Subcutaneous abdominal adipose tissue (tissue), 5 donors: ENCODE measurements around the gene NSD1.

Source experiments
- H3K27ac ChIP-seq: one replicate; pipeline ENCODE4 v1.7.0; 2013; ENCODE audit warnings: low read depth, mild to moderate bottlenecking, inconsistent platforms, low read length, moderate library complexity
- H3K27me3 ChIP-seq, 5 donors: one replicate each; pipeline ENCODE4 v1.7.0; 2013; ENCODE audit warnings: low read length in 5 of 5, inconsistent platforms in 1 of 5; ENCODE audit not compliant: control insufficient read depth in 5 of 5, insufficient read depth in 4 of 5
- H3K36me3 ChIP-seq, 5 donors: one replicate each; pipeline ENCODE4 v1.7.0; 2013; ENCODE audit warnings: low read length in 5 of 5; ENCODE audit not compliant: control insufficient read depth in 5 of 5, insufficient read depth in 5 of 5
- H3K4me1 ChIP-seq, 5 donors: one replicate each; pipeline ENCODE4 v1.7.0; 2013; ENCODE audit warnings: low read length in 5 of 5, mild to moderate bottlenecking in 3 of 5, moderate library complexity in 1 of 5; ENCODE audit not compliant: control insufficient read depth in 5 of 5, insufficient read depth in 5 of 5
- H3K4me3 ChIP-seq, 5 donors: one replicate each; pipeline ENCODE4 v1.7.0; 2013; ENCODE audit warnings: low read length in 5 of 5, low read depth in 1 of 5
- H3K9ac ChIP-seq, 5 donors: one replicate each; pipeline ENCODE4 v1.7.0; 2013; ENCODE audit warnings: low read length in 5 of 5, mild to moderate bottlenecking in 4 of 5, moderate library complexity in 3 of 5
- H3K9me3 ChIP-seq, 5 donors: one replicate each; pipeline ENCODE4 v1.7.0; 2013; ENCODE audit warnings: low read length in 5 of 5; ENCODE audit not compliant: control insufficient read depth in 5 of 5
- donor health status: healthy.
- donor health status: healthy.
- donor health status: healthy.
- donor health status: healthy.
- donor health status: healthy.

The NSD1 gene

GRCh38 chr5:177098470-177099141, 35.0 kb upstream of the NSD1 start:
- H3K27ac ChIP-seq = no peak overlapping the region
- no peaks in the 10 kb centered on the region for H3K9me3 ChIP-seq
- H3K4me1 ChIP-seq = peaks cover 2 to 13% (median 10%) of the 10 kb centered on the region in 5 donors
- no peak overlapping the region for H3K9ac ChIP-seq
- no peak overlapping the region for H3K4me3 ChIP-seq
- no peaks in the 10 kb centered on the region for H3K36me3 ChIP-seq
- peaks cover under 1 to 8% (median 3%) of the 10 kb centered on the region in 5 donors for H3K27me3 ChIP-seq

GRCh38 chr5:177099422-177100093, 34.0 kb upstream of the NSD1 start:
- Histone ChIP-seq H3K27me3 (peaks cover 5 to 14% (median 8%) of the 10 kb centered on the region in 5 donors), H3K4me3 (no peak overlapping the region), H3K9me3 (no peaks in the 10 kb centered on the region), H3K4me1 (peaks cover 2 to 8% (median 6%) of the 10 kb centered on the region in 5 donors), H3K36me3 (no peaks in the 10 kb centered on the region), H3K27ac (no peak overlapping the region), H3K9ac (no peak overlapping the region)

- H3K9me3 ChIP-seq = no peaks in the 10 kb centered on the region
- peaks cover 6 to 15% (median 8%) of the 10 kb centered on the region in 5 donors for H3K27me3 ChIP-seq
- H3K4me3 ChIP-seq = no peak overlapping the region
- H3K9ac ChIP-seq = no peak overlapping the region
- H3K4me1 ChIP-seq = no peaks in the 10 kb centered on the region
- no peaks in the 10 kb centered on the region for H3K36me3 ChIP-seq
- H3K27ac ChIP-seq = no peak overlapping the region
Measured at GRCh38 chr5:177100714-177101121, 32.9 kb upstream of the NSD1 start.

DNA sequence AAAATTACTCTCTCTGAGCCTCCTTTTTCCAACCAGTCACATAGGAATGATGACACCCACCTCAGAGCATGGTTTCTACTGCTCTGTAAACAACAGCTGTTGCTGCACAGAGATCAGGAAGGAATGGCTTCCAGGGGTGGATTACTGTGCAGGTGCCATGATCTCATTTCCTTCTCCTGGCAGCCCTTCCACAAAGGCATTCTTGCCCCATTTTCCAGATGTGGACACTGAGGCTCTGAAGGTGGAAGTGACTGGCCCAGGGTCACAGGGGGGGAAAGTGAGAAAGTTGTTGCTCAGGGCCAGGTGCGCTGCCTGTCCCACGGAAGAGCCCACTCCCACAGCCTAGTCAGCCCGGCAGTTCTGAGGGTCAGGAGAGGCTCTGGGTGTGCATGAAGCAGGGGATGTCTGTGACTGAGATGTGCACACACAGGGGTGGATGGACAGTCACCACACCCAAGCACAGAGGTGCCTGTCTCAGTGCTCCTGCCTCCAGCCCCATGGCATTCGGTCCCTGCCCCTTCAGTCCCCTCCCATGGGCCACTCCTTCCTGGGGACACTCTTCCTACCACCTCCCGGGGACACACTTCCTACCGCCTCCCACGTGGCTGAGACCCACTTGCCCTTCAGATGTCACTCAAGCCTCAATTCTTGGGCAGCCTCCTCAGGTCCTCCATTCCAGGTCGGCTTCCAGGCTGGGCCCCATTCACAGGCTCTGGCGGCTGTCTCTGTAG, 29.9 kb upstream of the NSD1 start:
- H3K4me3 ChIP-seq = no peak overlapping the region
- no peak overlapping the region for H3K27ac ChIP-seq
- H3K27me3 ChIP-seq = peaks cover 8 to 15% (median 14%) of the 10 kb centered on the region in 5 donors
- no peaks in the 10 kb centered on the region for H3K36me3 ChIP-seq
- H3K9me3 ChIP-seq = no peaks in the 10 kb centered on the region
- no peaks in the 10 kb centered on the region for H3K4me1 ChIP-seq
- no peak overlapping the region for H3K9ac ChIP-seq

DNA sequence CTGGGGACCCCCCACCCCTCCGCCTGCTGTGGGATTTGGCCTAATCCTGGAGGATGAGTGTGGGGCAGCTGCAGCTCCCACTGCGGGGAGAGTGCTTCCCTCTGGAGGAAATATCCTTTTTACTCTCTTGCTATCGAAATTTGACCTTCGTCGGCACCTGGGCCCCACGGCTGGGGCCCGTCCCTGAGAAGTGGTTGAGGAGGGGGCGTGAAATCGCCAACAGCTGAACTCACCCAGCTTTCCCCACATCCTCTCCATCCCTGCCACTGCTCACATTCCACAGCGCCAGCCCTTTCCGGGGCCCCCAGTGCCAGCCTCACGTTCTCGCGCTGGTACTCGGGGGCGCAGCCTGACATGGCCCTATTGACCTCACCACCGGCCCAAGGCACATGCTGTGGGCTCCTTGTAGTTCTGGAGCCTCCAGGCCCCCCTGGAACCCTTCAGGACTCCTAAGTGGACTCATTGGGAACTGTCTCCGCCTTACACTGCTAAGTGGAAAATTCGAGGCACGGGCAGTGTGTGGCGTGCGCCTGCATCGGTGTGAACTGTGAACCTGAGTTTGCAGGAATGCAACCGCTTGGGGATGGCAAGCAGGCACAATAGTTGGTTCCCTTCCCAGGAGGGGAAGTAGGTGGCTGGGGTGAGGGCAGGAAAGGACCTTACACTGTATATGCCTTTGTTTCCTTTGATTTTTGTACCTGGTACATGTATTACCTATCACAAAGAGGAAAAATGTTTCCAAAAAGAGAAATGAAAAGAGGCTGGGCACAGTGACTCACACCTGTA, 27.7 kb upstream of the NSD1 start:
- Histone ChIP-seq H3K4me3 (no peak overlapping the region), H3K27me3 (peaks cover 8 to 15% (median 12%) of the 10 kb centered on the region in 5 donors), H3K27ac (no peak overlapping the region), H3K4me1 (no peaks in the 10 kb centered on the region), H3K36me3 (no peaks in the 10 kb centered on the region), H3K9me3 (no peaks in the 10 kb centered on the region), H3K9ac (no peak overlapping the region)

DNA sequence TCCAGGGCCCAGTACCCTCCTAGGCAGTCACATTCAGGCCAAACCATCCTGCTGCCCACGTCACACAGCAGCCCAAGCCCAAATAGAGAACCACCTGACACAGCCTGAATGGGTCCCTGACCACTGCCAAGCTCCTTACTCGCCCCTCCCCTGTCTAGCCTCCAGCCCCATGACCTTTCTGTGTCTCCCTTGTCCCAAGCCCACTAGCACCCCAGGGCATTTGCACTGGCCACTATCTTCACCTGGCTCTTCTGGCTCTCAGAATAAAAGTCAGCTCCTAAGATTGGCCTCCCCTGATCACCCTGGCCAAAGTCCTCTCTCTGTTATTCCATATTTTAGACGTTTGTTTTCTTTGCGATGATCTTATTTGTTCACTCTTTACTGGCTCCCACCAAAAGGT, 26.4 kb upstream of the NSD1 start:
- H3K9ac ChIP-seq = no peak overlapping the region
- no peaks in the 10 kb centered on the region for H3K36me3 ChIP-seq
- H3K27ac ChIP-seq = no peak overlapping the region
- H3K4me1 ChIP-seq = peaks cover 0 to 5% (median 0%) of the 10 kb centered on the region in 5 donors
- peaks cover 8 to 15% (median 12%) of the 10 kb centered on the region in 5 donors for H3K27me3 ChIP-seq
- H3K9me3 ChIP-seq = no peaks in the 10 kb centered on the region
- H3K4me3 ChIP-seq = no peak overlapping the region

DNA sequence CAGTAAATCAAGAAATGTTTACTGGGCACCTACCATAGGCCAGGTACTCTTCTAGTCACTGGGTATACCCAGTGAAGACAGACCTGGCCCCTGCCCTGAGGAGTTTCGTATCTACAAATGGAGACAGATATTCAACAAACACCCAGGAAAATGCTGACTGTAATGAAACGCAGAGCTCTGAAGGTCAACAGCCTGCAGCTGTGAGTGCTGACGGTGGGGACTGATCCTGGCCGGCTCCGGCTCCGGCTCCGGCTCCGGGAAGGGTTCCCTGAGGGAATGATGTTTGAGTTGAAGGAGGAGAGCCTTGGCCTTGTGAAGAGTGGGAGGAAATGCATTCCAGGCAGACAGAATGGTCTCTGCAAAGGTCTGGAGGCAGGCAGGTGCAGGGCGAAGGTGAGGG, 23.8 kb upstream of the NSD1 start:
- Histone ChIP-seq H3K4me3 (no peak overlapping the region), H3K9ac (no peak overlapping the region), H3K9me3 (no peaks in the 10 kb centered on the region), H3K27ac (no peak overlapping the region), H3K4me1 (peaks cover 0 to 17% (median 10%) of the 10 kb centered on the region in 5 donors), H3K36me3 (no peaks in the 10 kb centered on the region), H3K27me3 (peaks cover 0 to 8% (median 4%) of the 10 kb centered on the region in 5 donors)

GRCh38 chr5:177111720-177112394, 21.7 kb upstream of the NSD1 start:
- Histone ChIP-seq H3K9ac (no peak overlapping the region), H3K9me3 (no peaks in the 10 kb centered on the region)

DNA sequence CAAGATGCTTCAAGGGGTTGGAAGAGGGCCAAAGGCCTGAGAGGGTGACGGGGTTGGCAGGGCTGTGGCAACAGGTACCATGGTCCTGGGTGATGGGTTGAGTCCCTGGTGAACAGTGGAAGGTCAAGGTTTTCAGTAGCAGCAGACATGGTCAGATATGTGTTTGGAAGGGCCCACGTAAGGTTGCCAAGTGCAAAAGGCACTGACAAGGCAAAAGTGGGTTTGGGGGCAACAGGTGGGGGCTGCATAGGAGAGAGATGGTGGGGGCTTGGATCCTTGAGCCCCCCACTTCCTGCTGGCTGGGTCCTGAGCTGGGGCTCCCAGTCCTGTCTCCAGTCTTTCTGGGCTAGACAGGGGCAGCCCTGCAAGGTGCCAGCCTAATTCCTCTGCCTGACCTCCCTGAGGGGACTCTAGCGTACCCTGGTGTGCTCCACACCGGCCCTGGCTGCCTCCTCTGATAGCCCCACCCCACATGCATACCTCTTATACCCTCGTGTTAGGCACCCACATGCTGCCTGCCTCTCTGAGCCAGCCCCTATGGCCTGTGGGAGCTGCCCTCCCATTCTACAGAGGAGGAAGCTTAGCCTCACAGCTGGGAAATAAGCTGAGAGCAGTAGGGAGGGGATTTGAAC, 20.9 kb upstream of the NSD1 start:
- no peak overlapping the region for H3K4me3 ChIP-seq
- H3K27me3 ChIP-seq = no peaks in the 10 kb centered on the region
- peaks cover 0 to 34% (median 21%) of the 10 kb centered on the region in 5 donors for H3K4me1 ChIP-seq

More at GRCh38 chr5:177111720-177112394, 21.7 kb upstream of the NSD1 start:
- Histone ChIP-seq H3K27me3 (peaks cover 0 to 4% (median 0%) of the 10 kb centered on the region in 5 donors), H3K36me3 (no peaks in the 10 kb centered on the region), H3K4me1 (peaks cover 0 to 28% (median 17%) of the 10 kb centered on the region in 5 donors), H3K4me3 (no peak overlapping the region), H3K27ac (no peak overlapping the region)

More for the DNA sequence above, 20.9 kb upstream of the NSD1 start:
- Histone ChIP-seq H3K9ac (no peak overlapping the region), H3K36me3 (no peaks in the 10 kb centered on the region), H3K9me3 (no peaks in the 10 kb centered on the region), H3K27ac (no peak overlapping the region)
